IPS-11a (cell line): ENCODE data around the gene TMED7.
"Not testable (repeated sequence)": the region's sequence is repeated elsewhere in the genome, so short reads cannot be mapped to it uniquely, and the experiment has no call there.

Experiments used
- H3K4me3 ChIP-seq: one replicate; pipeline ENCODE4 v1.5.1; 2013; ENCODE audit warnings: low read depth, low read length, control low read depth

The TMED7 gene

GRCh38 chr5:115625579-115626444, at the start of gene TMED7:
Gene TMED7 (minus strand): TSS chr5:115626036. CDS start chr5:115625792, 244 bp downstream.
- H3K4me3 ChIP-seq = peak within 1 kb of the TSS; percentile 80

GRCh38 chr5:115674782-115675181, 48.9 kb upstream of the TMED7 start:
- not testable (repeated sequence) for H3K4me3 ChIP-seq

- H3K4me3 ChIP-seq = no peak overlapping the region
These were observed 47.8 kb upstream of the TMED7 start for GRCh38 chr5:115673596-115673995.

- H3K4me3 ChIP-seq = no peak overlapping the region
These were observed 46.1 kb upstream of the TMED7 start for GRCh38 chr5:115671939-115672338.

- no peak overlapping the region for H3K4me3 ChIP-seq
These were observed 40.2 kb upstream of the TMED7 start for GRCh38 chr5:115666023-115666422.

- no peak overlapping the region for H3K4me3 ChIP-seq
These were observed 35.7 kb upstream of the TMED7 start for GRCh38 chr5:115661563-115661962.

- H3K4me3 ChIP-seq = no peak overlapping the region
These were observed 35.3 kb upstream of the TMED7 start for GRCh38 chr5:115661101-115661500.

GRCh38 chr5:115657881-115658233, 32.0 kb upstream of the TMED7 start:
- no peak overlapping the region for H3K4me3 ChIP-seq

- H3K4me3 ChIP-seq = no peak overlapping the region
These were observed 31.5 kb upstream of the TMED7 start for GRCh38 chr5:115657125-115657880.

- no peak overlapping the region for H3K4me3 ChIP-seq
These were observed 30.6 kb upstream of the TMED7 start for GRCh38 chr5:115656404-115656803.

GRCh38 chr5:115655994-115656393, 30.2 kb upstream of the TMED7 start:
- no peak overlapping the region for H3K4me3 ChIP-seq

GRCh38 chr5:115649541-115649940, 23.7 kb upstream of the TMED7 start:
- no peak overlapping the region for H3K4me3 ChIP-seq

GRCh38 chr5:115648056-115648455, 22.2 kb upstream of the TMED7 start:
- H3K4me3 ChIP-seq = no peak overlapping the region

GRCh38 chr5:115645386-115645785, 19.6 kb upstream of the TMED7 start:
- H3K4me3 ChIP-seq = not testable (repeated sequence)

- no peak overlapping the region for H3K4me3 ChIP-seq
These were observed 18.2 kb upstream of the TMED7 start for GRCh38 chr5:115644046-115644445.

GRCh38 chr5:115641948-115642347, 16.1 kb upstream of the TMED7 start:
- no peak overlapping the region for H3K4me3 ChIP-seq

GRCh38 chr5:115640274-115640673, 14.4 kb upstream of the TMED7 start:
- H3K4me3 ChIP-seq = no peak overlapping the region

GRCh38 chr5:115639377-115639776, 13.5 kb upstream of the TMED7 start:
- H3K4me3 ChIP-seq = no peak overlapping the region

GRCh38 chr5:115637507-115637906, 11.7 kb upstream of the TMED7 start:
- H3K4me3 ChIP-seq = no peak overlapping the region

GRCh38 chr5:115636008-115636407, 10.2 kb upstream of the TMED7 start:
- no peak overlapping the region for H3K4me3 ChIP-seq

- peak overlapping the region; percentile 13 for H3K4me3 ChIP-seq
These were observed 8.7 kb upstream of the TMED7 start for GRCh38 chr5:115634343-115635132.
